Measurements from ENCODE around the gene MS4A8. TPM values are rescaled to one million over a fixed set of nuclear protein-coding genes. Genes with fewer than 3 reads are reported as not detected.
A peak's percentile ranks its signal among the peaks of the same experiment; 100 is the strongest.
"Not testable (repeated sequence)": the region's sequence is repeated elsewhere in the genome, so short reads cannot be mapped to it uniquely, and the experiment has no call there.

Gene MS4A8
- total RNA-seq, 3 donors from 2014 or later = 11.5 to 36.2 (median 18.4) TPM

DNA sequence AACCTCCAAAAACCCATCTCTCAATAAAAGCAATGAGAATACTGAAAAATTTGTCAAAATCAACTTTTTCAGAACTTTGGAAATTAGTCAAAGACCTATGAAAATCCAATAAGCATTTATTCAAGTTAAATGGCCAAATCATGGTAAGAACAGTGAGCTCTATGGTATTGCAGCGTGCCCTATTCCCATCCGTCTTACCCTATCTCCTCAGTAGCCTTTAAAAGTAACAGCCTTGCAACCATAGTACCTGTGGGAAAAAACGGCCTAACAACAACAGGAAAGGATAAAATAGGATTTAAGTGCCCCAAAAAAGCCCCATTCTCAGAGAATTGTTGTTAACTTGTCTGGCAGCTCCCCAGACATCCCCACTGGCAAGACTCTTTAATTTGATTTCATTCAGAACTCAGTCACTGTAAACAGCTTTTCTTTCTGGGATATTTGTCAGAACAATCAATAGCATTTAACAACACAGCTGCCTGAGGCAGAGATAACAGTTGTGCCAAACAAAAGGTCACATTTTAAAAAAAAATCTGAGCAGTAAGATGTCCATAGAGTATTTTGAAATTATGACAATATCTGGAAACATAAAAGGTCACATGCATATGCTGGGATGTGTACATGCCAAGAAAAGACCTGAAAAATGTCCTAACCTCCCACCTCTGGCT, 18.8 kb upstream of the MS4A8 start:
- Histone ChIP-seq H3K4me1 (ENCODE audit: low read depth) (no peaks in the 10 kb centered on the region), H3K4me3 (no peak overlapping the region), H3K36me3 (ENCODE audit: low read depth) (no peaks in the 10 kb centered on the region), H3K9me3 (peaks cover 15% of the 10 kb centered on the region)
- TF ChIP-seq, protein P1, sequence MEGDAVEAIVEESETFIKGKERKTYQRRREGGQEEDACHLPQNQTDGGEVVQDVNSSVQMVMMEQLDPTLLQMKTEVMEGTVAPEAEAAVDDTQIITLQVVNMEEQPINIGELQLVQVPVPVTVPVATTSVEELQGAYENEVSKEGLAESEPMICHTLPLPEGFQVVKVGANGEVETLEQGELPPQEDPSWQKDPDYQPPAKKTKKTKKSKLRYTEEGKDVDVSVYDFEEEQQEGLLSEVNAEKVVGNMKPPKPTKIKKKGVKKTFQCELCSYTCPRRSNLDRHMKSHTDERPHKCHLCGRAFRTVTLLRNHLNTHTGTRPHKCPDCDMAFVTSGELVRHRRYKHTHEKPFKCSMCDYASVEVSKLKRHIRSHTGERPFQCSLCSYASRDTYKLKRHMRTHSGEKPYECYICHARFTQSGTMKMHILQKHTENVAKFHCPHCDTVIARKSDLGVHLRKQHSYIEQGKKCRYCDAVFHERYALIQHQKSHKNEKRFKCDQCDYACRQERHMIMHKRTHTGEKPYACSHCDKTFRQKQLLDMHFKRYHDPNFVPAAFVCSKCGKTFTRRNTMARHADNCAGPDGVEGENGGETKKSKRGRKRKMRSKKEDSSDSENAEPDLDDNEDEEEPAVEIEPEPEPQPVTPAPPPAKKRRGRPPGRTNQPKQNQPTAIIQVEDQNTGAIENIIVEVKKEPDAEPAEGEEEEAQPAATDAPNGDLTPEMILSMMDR (IDR thresholded peaks at IDR 0.05) = no peak
- ATAC-seq (no peak), DNase-seq (no peak)
- intact Hi-C loops (cut with DNase I, micrococcal nuclease) = no loop called here

DNA sequence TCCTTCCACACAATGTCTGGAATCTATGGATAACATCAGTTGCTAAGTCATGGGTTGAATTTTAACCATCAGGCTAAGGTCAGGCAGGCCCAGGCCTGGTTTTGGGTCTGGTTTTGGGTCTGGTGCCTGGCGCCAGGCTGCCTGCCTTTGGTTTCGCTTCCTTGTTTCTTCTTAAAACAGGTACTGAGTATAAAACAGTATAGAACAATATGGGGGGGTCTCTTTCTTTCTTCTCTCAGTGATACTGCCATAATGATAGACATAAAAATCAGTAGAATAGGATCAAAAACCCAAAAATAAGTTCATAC, 14.9 kb upstream of the MS4A8 start:
- H3K36me3 ChIP-seq (ENCODE audit: low read depth); H3K4me1 ChIP-seq (ENCODE audit: low read depth); H3K9me3 ChIP-seq; DNase-seq; ATAC-seq; intact Hi-C loops (cut with DNase I, micrococcal nuclease); H3K4me3 ChIP-seq: not testable (repeated sequence)

DNA sequence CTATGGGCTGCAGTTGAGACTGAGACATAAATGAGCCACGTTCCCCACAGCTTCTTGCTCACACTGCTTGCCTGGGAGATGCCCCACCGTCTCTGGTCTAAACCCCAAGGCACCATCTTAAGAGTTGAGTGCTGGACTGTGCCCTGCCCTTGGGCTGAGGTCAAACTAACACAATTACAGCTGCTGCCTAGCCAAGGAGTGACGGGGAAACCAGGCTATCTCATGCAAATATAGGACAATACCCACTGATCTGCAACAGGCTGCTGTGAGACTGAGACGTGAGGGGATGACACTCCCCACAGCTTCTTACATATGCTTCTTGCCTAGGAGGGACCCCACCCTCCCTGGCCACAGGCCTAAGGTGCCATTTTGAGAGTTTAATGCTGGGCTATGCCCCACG, 7.8 kb upstream of the MS4A8 start:
- ATAC-seq = no peak
- no peak for DNase-seq
- Histone ChIP-seq H3K4me3 (no peak overlapping the region), H3K36me3 (ENCODE audit: low read depth) (no peaks in the 10 kb centered on the region), H3K4me1 (ENCODE audit: low read depth) (no peaks in the 10 kb centered on the region), H3K9me3 (no peaks in the 10 kb centered on the region)
- intact Hi-C loops (cut with DNase I, micrococcal nuclease) = no loop called here
- TF ChIP-seq, protein P1 (IDR thresholded peaks at IDR 0.05) = no peak

DNA sequence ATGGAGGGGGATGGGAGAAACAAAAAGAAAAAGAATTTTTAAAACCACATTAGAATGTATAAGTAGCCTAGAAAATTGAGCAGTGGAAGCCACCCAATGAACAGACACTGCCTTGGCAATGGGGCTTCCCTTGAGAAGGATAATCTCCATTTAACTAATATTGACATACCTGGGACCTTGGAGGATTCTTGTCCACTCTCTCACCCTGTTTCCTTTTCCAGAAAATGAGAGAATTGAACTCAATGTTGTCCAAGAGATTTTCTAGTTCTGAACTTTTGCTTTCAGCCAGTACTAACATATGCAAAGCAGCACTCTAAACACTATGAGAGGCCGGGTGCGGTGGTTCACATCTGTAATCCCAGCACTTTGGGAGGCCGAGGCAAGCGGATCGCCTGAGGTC, 524 bp downstream of the MS4A8 start:
- intact Hi-C loops (cut with DNase I, micrococcal nuclease) = loop anchor here in 1 of 2 donors (2.0 kb wide), 1 partner anchor 57 kb away; the partner anchor contains the start of gene MS4A15
- H3K4me1 ChIP-seq (ENCODE audit: low read depth) = peaks cover 21% of the 10 kb centered on the region
- H3K9me3 ChIP-seq = no peaks in the 10 kb centered on the region
- H3K36me3 ChIP-seq (ENCODE audit: low read depth) = no peaks in the 10 kb centered on the region
- H3K4me3 ChIP-seq = no peak overlapping the region
- no peak for DNase-seq
- TF ChIP-seq, protein P1 (IDR thresholded peaks at IDR 0.05) = no peak
- ATAC-seq = no peak

DNA sequence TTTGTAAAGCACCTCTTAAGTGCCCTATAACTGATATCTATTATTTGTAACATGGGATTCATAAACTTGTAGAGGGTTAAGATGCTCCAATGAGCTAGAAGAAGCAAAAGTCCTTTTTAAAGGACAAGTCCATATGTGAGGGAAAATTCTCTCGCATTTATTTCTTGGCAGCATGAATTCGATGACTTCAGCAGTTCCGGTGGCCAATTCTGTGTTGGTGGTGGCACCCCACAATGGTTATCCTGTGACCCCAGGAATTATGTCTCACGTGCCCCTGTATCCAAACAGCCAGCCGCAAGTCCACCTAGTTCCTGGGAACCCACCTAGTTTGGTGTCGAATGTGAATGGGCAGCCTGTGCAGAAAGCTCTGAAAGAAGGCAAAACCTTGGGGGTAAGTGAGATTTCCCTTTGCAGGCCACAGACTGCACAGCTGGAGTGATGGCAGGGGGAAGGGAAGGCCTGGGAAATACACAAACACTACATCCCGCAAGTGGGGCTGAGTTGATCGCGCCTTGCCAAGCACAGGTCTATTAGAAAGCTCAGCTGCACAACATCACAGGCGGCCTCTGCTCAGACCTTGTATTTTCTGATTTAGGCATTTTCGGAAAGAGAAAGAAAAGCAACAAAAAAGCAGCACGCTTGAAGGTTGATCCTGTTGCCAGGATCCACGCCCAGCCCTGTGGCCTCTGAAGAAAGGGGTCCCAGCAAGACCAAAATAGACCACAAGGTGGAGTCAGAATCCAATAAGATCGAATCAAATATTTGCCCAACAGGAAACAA, 1.5 kb downstream of the MS4A8 start:
- intact Hi-C loops (cut with DNase I, micrococcal nuclease) = loop anchor here in 1 of 2 donors (2.0 kb wide), 1 partner anchor 56 kb away; the partner anchor contains the start of gene MS4A15
- Histone ChIP-seq H3K36me3 (ENCODE audit: low read depth) (no peaks in the 10 kb centered on the region), H3K4me1 (ENCODE audit: low read depth) (peaks cover 21% of the 10 kb centered on the region), H3K9me3 (no peaks in the 10 kb centered on the region), H3K4me3 (no peak overlapping the region)
- DNase-seq (peak in 2 of 3 donors; percentile 41 to 81), ATAC-seq (peak; percentile 55)
- TF ChIP-seq, protein P1 (IDR thresholded peaks at IDR 0.05) = no peak

DNA sequence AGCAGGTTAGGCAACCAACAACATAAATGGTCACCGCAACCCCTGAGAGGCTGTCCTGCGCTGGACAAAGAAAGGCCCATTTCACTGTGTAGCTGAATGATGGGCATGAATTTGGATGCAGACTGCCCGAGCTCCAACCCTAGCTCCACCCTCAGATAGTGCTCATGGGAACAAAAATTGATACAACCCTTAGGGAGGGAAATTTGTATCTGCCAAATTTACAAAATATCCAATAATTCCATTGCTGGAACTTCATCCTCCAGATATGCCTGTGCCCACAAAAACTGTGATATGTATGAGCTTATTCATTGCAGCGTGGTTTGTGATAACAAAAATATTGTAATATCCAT, 2.0 kb downstream of the MS4A8 start:
- TF ChIP-seq, protein P1 (IDR thresholded peaks at IDR 0.05) = no peak
- ATAC-seq = no peak
- DNase-seq = no peak
- intact Hi-C loops (cut with DNase I, micrococcal nuclease) = loop anchor here in 1 of 2 donors (2.0 kb wide), 1 partner anchor 55 kb away; the partner anchor contains the start of gene MS4A15
- H3K36me3 ChIP-seq (ENCODE audit: low read depth) = no peaks in the 10 kb centered on the region
- no peaks in the 10 kb centered on the region for H3K9me3 ChIP-seq
- no peak overlapping the region for H3K4me3 ChIP-seq
- H3K4me1 ChIP-seq (ENCODE audit: low read depth) = peaks cover 21% of the 10 kb centered on the region

Data from mucosa of descending colon (tissue), 3 donors.